HepG2 (cell line): Measurements from ENCODE around the gene SLC25A44. TPM values are rescaled to one million over a fixed set of nuclear protein-coding genes. Genes with fewer than 3 reads are reported as not detected.

Experiments used
- ATAC-seq: fragments of 200-7000 bp; cut with Tn5 transposase; 3 replicates; pipeline ENCODE4 v1.9.1; 2020; ENCODE audit warnings: mild to moderate bottlenecking, moderate library complexity
- BruUV-seq: library from RNA; stranded (reverse); fragments of 400-500 nt; replicated peaks from 2 replicates; lab custom pipeline; 2021; lab: Mats Ljungman, UMichigan
- CTCF ChIA-PET: fragments of 300-600 bp; formaldehyde crosslinking; extraction: SDS; loops from one replicate; lab custom pipeline; 2021; ENCODE audit warnings: low total read pairs, inconsistent platforms, low intra/inter-chr PET ratio; lab: Yijun Ruan, JAX
- POLR2A ChIA-PET: fragments of 350-600 bp; sonication (Branson Sonifier 250); formaldehyde crosslinking; loops from one replicate; lab custom pipeline; 2020; ENCODE audit warnings: antibody characterized with exemption, inconsistent platforms; lab: Yijun Ruan, JAX
- DNase-seq: peaks from one replicate; pipeline ENCODE4 v3.0.0-alpha.2; 2015; ENCODE audit warnings: low spot score
- FAIRE-seq: peaks from 3 replicates; lab custom pipeline; 2011; peaks lifted over from hg19 to GRCh38; lab: Jason Lieb, UNC
- H2AFZ ChIP-seq: one replicate; pipeline ENCODE4 v1.6.1; 2011; ENCODE audit warnings: low read length, inconsistent platforms
- H3K27ac ChIP-seq: fragments of 300-600 bp; 3 replicates; pipeline ENCODE4 v1.8.0; 2011; ENCODE audit warnings: mixed run types, mild to moderate bottlenecking, mixed read lengths, low read length, inconsistent platforms; ENCODE audit not compliant: insufficient read depth; ENCODE audit errors: extremely low read length
- H3K27me3 ChIP-seq, 2 experiments: fragments of 200-600 bp in 1 of 2; 2 replicates in 1 of 2; 3 replicates in 1 of 2; pipeline versions ENCODE4 v1.6.0 to v1.8.0; 2011; ENCODE audit warnings: low read length in 2 of 2, mild to moderate bottlenecking in 2 of 2, moderate library complexity in 2 of 2, inconsistent platforms in 1 of 2; ENCODE audit not compliant: insufficient read depth in 2 of 2, control insufficient read depth in 1 of 2
- H3K36me3 ChIP-seq, 2 experiments: fragments of 200-600 bp in 1 of 2; replicated peaks in 1 of 2; 2 replicates in 1 of 2; 3 replicates in 1 of 2; pipeline versions ENCODE4 v1.5.1 to v1.8.0; 2011; ENCODE audit warnings: low read length in 2 of 2, inconsistent platforms in 1 of 2; ENCODE audit not compliant: insufficient read depth in 2 of 2, control insufficient read depth in 1 of 2
- H3K4me1 ChIP-seq: 2 replicates; pipeline ENCODE4 v1.5.1; 2012; ENCODE audit warnings: low read length, inconsistent platforms; ENCODE audit not compliant: insufficient read depth
- H3K4me2 ChIP-seq: 2 replicates; pipeline ENCODE4 v1.6.0; 2011; ENCODE audit warnings: low read depth, low read length, inconsistent platforms
- H3K4me3 ChIP-seq, 3 experiments: fragments of 200-600 bp in 1 of 3; sonication (generic), shearing (Covaris generic) in 1 of 3; replicated peaks in 1 of 3; 2 replicates each; pipeline ENCODE4 v1.5.1; 2011 to 2016; ENCODE audit warnings: low read length in 3 of 3, inconsistent platforms in 2 of 3, low read depth in 2 of 3, mild to moderate bottlenecking in 2 of 3, control low read depth in 1 of 3, mixed read lengths in 1 of 3; ENCODE audit not compliant: insufficient read depth in 1 of 3
- H3K79me2 ChIP-seq: one replicate; pipeline ENCODE4 v1.6.1; 2011; ENCODE audit warnings: low read length, inconsistent platforms; ENCODE audit not compliant: insufficient read depth
- H3K9ac ChIP-seq: 2 replicates; pipeline ENCODE4 v1.6.0; 2011; ENCODE audit warnings: mild to moderate bottlenecking, low read depth, low read length, inconsistent platforms; ENCODE audit not compliant: insufficient read depth
- H3K9me3 ChIP-seq: 2 replicates; pipeline ENCODE4 v1.5.1; 2012; ENCODE audit warnings: mild to moderate bottlenecking, low read length
- H4K20me1 ChIP-seq: 2 replicates; pipeline ENCODE4 v1.6.0; 2011; ENCODE audit warnings: inconsistent platforms, mild to moderate bottlenecking, low read length, moderate library complexity; ENCODE audit not compliant: insufficient read depth
- GATA4 ChIP-seq: sonication (generic); IDR thresholded peaks from 2 replicates; pipeline ENCODE4 v1.6.1; 2016; ENCODE audit warnings: antibody characterized with exemption, low read depth, borderline replicate concordance
- IKZF4 ChIP-seq: sonication (generic); formaldehyde crosslinking; IDR thresholded peaks from 2 replicates; pipeline ENCODE4 v1.5.1; 2020; ENCODE audit warnings: borderline replicate concordance, mild to moderate bottlenecking, low read depth, missing genetic modification reagents; ENCODE audit errors: not compliant biosample characterization
- PHF5A ChIP-seq: IDR thresholded peaks from one replicate; pipeline ENCODE4 v1.6.1; 2018; ENCODE audit warnings: low read depth, missing genetic modification reagents; ENCODE audit not compliant: unreplicated experiment
- RXRA ChIP-seq: sonication (generic); formaldehyde crosslinking; IDR thresholded peaks from 2 replicates; pipeline ENCODE4 v1.5.1; 2020; ENCODE audit warnings: missing genetic modification reagents
- ZNF142 ChIP-seq: sonication (generic); formaldehyde crosslinking; IDR thresholded peaks from 2 replicates; pipeline ENCODE4 v1.4.0; 2020; ENCODE audit warnings: missing genetic modification reagents
- WGBS: methylation state at CpG from one replicate; pipeline ENCODE4 v1.1.6; 2017; ENCODE audit warnings: low lambda C conversion rate; 5-methylcytosine and 5-hydroxymethylcytosine counted together
- in situ Hi-C: cut with HindIII; loops from 2 replicates; pipeline ENCODE4 v1.10.0; 2017; ENCODE audit warnings: low pct_unique_long_range_greater_than_20kb; ENCODE audit not compliant: extremely low pct_ligation_motif_present
- intact Hi-C: fragments of 100-400 bp; cut with micrococcal nuclease; formaldehyde crosslinking; loops from one replicate; pipeline ENCODE4 v1.10.0; 2022; ENCODE audit not compliant: unreplicated experiment
- polyA plus RNA-seq, 8 experiments: library from polyadenylated mRNA; depleted of rRNA in 3 of 8; stranded (reverse) in 7 of 8; unstranded in 1 of 8; fragments of >200 nt; fragmentation: Illumina TruSeq in 4 of 8; extraction: Trizol in 4 of 8; gene quantifications; 2 replicates each; pipeline versions ENCODE4 v1.2.1 to v1.2.3, GENCODE V29; 2011 to 2016; ENCODE audit warnings: low read depth in 4 of 8, missing spikeins in 1 of 8, mixed read lengths in 1 of 8; ENCODE audit not compliant: insufficient read depth in 1 of 8
- total RNA-seq, 5 experiments: library from RNA; depleted of rRNA; stranded (reverse); fragments of >200 nt; fragmentation: Illumina TruSeq; extraction: Trizol; gene quantifications; 2 replicates each; pipeline ENCODE4 v1.2.3, GENCODE V29; 2016; ENCODE audit warnings: low read depth in 1 of 5
- TF ChIP-seq, protein P1 (sequence below): sonication (generic); formaldehyde crosslinking; IDR thresholded peaks from 2 replicates; pipeline ENCODE4 v1.5.0; 2020; ENCODE audit warnings: missing genetic modification reagents
- TF ChIP-seq, protein P2 (sequence below): sonication (generic); formaldehyde crosslinking; IDR thresholded peaks from 2 replicates; pipeline ENCODE4 v1.5.0; 2020; ENCODE audit warnings: mild to moderate bottlenecking, missing genetic modification reagents, borderline replicate concordance

Gene SLC25A44
- total and polyA plus RNA-seq, 2 of the 13 experiments (the other 11 are each of a cell fraction or from before 2014, with no cell fraction given), result 10.7 to 13.4 TPM

DNA sequence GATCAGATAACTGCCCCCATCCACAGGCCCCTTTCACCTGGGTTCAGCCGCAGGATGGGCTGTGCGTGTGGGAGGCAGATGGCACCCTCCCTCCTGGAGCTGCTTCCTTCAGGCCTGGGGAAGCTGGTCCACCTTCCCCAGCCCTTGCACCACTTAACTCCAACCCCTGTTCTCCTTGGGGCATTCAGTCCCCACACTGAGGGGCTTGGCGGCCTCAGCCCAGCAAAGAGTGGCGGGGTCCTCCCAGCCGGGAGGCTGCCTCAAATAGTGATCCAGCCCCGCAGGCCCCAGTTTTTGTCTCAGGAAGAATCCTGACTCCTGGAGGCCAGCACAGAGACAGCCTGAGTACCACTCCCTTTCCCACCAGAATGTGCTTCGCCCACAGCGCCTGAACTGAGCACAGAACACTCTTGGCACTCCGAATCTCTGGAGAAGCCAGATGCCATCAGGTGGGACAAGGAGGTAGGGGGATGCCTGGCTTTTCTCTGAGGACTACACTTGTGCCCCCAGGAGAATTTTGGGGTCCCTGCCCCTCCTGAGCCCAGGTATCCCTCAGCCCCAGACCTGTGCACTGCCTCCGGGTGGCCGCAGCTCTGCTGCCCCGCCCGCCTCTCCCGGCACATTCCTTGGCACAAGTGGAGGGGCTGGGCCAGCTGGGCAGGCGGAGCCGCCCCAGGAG is 53.0 kb downstream of the SLC25A44 start:
- H3K9ac ChIP-seq, result no peak overlapping the region
- intact Hi-C loops (no loop called here), in situ Hi-C loops (no loop called here)
- no peaks in the 10 kb centered on the region for H4K20me1 ChIP-seq
- no peaks in the 10 kb centered on the region for H3K27me3 ChIP-seq
- FAIRE-seq (no peak), ATAC-seq (peak; percentile 1; the same call in 2 of the 3 replicates), DNase-seq (no peak)
- CTCF ChIA-PET, result no interaction called here
- 89% methylated on average over 5 of the region's 16 CpGs for WGBS
- H3K9me3 ChIP-seq, result no peaks in the 10 kb centered on the region
- TSS peak; percentile 13 for BruUV-seq
- H3K27ac ChIP-seq, result no peak overlapping the region
- H2AFZ ChIP-seq, result no peak overlapping the region
- peaks cover 14 to 26% of the 10 kb centered on the region in 2 experiments; a peak in 4 of 5 replicates for H3K36me3 ChIP-seq
- no peak overlapping the region for H3K4me2 ChIP-seq
- peaks cover 34% of the 10 kb centered on the region for H3K4me1 ChIP-seq
- H3K79me2 ChIP-seq, result no peaks in the 10 kb centered on the region
- H3K4me3 ChIP-seq, result no peak overlapping the region
- POLR2A ChIA-PET, result interaction anchor here (0.8 to 2.4 kb wide), 7 partner anchors 10 to 35 kb away, joined by 3 to 9 read pairs (median 3); partner anchors contain the start of genes PMF1 and SMG5
- TF ChIP-seq GATA4 (no peak), IKZF4 (CRISPR knock-in tag) (no peak), ZNF142 (no peak), RXRA (CRISPR knock-in tag) (no peak), PHF5A (CRISPR knock-in tag) (no peak)
- TF ChIP-seq, protein P1, sequence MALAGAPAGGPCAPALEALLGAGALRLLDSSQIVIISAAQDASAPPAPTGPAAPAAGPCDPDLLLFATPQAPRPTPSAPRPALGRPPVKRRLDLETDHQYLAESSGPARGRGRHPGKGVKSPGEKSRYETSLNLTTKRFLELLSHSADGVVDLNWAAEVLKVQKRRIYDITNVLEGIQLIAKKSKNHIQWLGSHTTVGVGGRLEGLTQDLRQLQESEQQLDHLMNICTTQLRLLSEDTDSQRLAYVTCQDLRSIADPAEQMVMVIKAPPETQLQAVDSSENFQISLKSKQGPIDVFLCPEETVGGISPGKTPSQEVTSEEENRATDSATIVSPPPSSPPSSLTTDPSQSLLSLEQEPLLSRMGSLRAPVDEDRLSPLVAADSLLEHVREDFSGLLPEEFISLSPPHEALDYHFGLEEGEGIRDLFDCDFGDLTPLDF (CRISPR knock-in tag), result no peak
- TF ChIP-seq, protein P2, sequence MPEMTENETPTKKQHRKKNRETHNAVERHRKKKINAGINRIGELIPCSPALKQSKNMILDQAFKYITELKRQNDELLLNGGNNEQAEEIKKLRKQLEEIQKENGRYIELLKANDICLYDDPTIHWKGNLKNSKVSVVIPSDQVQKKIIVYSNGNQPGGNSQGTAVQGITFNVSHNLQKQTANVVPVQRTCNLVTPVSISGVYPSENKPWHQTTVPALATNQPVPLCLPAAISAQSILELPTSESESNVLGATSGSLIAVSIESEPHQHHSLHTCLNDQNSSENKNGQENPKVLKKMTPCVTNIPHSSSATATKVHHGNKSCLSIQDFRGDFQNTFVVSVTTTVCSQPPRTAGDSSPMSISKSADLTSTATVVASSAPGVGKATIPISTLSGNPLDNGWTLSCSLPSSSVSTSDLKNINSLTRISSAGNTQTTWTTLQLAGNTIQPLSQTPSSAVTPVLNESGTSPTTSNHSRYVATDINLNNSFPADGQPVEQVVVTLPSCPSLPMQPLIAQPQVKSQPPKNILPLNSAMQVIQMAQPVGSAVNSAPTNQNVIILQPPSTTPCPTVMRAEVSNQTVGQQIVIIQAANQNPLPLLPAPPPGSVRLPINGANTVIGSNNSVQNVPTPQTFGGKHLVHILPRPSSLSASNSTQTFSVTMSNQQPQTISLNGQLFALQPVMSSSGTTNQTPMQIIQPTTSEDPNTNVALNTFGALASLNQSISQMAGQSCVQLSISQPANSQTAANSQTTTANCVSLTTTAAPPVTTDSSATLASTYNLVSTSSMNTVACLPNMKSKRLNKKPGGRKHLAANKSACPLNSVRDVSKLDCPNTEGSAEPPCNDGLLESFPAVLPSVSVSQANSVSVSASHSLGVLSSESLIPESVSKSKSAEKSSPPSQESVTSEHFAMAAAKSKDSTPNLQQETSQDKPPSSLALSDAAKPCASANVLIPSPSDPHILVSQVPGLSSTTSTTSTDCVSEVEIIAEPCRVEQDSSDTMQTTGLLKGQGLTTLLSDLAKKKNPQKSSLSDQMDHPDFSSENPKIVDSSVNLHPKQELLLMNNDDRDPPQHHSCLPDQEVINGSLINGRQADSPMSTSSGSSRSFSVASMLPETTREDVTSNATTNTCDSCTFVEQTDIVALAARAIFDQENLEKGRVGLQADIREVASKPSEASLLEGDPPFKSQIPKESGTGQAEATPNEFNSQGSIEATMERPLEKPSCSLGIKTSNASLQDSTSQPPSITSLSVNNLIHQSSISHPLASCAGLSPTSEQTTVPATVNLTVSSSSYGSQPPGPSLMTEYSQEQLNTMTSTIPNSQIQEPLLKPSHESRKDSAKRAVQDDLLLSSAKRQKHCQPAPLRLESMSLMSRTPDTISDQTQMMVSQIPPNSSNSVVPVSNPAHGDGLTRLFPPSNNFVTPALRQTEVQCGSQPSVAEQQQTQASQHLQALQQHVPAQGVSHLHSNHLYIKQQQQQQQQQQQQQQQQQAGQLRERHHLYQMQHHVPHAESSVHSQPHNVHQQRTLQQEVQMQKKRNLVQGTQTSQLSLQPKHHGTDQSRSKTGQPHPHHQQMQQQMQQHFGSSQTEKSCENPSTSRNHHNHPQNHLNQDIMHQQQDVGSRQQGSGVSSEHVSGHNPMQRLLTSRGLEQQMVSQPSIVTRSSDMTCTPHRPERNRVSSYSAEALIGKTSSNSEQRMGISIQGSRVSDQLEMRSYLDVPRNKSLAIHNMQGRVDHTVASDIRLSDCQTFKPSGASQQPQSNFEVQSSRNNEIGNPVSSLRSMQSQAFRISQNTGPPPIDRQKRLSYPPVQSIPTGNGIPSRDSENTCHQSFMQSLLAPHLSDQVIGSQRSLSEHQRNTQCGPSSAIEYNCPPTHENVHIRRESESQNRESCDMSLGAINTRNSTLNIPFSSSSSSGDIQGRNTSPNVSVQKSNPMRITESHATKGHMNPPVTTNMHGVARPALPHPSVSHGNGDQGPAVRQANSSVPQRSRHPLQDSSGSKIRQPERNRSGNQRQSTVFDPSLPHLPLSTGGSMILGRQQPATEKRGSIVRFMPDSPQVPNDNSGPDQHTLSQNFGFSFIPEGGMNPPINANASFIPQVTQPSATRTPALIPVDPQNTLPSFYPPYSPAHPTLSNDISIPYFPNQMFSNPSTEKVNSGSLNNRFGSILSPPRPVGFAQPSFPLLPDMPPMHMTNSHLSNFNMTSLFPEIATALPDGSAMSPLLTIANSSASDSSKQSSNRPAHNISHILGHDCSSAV (CRISPR knock-in tag), result no peak
